ENCODE data around the gene UAP1. TPM values are rescaled to one million over a fixed set of nuclear protein-coding genes. Genes with fewer than 3 reads are reported as not detected.

Gene UAP1
- total RNA-seq, 3 donors from 2014 or later = 123 to 190 (median 128) TPM

DNA sequence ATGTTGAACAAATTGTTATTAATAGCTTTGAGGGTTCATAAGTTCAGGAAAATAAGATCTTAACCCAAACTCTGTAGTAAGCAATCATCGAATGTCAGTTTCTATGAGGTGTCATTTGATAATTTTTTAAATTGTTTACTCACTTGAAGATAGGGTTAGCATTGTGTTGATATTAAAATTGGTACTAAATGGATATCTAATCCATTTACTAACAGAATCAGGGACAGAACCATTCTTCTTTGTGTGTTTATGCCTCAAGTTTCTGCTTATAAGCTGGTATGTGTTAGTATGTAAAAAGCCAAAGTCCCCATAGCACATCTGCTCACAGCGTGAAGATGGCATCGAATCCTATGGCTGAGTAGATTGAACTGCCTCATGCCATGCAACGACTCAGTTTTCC lies 84.1 kb downstream of the UAP1 start:
- Histone ChIP-seq H3K27ac (no peak overlapping the region), H3K9me3 (no peaks in the 10 kb centered on the region), H3K36me3 (no peaks in the 10 kb centered on the region), H3K4me3 (no peak overlapping the region), H3K27me3 (no peaks in the 10 kb centered on the region), H3K4me1 (no peaks in the 10 kb centered on the region)
- no peak for DNase-seq (ENCODE audit: low spot score in 2 of 2)
- intact Hi-C loops (cut with DNase I; ENCODE audit: low total_unique reads) = no loop called here
- TF ChIP-seq POLR2AphosphoS5 (IDR thresholded peaks at IDR 0.05) = no peak
- TF ChIP-seq POLR2A (IDR thresholded peaks at IDR 0.05) = no peak
- TF ChIP-seq, protein P1, sequence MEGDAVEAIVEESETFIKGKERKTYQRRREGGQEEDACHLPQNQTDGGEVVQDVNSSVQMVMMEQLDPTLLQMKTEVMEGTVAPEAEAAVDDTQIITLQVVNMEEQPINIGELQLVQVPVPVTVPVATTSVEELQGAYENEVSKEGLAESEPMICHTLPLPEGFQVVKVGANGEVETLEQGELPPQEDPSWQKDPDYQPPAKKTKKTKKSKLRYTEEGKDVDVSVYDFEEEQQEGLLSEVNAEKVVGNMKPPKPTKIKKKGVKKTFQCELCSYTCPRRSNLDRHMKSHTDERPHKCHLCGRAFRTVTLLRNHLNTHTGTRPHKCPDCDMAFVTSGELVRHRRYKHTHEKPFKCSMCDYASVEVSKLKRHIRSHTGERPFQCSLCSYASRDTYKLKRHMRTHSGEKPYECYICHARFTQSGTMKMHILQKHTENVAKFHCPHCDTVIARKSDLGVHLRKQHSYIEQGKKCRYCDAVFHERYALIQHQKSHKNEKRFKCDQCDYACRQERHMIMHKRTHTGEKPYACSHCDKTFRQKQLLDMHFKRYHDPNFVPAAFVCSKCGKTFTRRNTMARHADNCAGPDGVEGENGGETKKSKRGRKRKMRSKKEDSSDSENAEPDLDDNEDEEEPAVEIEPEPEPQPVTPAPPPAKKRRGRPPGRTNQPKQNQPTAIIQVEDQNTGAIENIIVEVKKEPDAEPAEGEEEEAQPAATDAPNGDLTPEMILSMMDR (IDR thresholded peaks at IDR 0.05) = no peak

DNA sequence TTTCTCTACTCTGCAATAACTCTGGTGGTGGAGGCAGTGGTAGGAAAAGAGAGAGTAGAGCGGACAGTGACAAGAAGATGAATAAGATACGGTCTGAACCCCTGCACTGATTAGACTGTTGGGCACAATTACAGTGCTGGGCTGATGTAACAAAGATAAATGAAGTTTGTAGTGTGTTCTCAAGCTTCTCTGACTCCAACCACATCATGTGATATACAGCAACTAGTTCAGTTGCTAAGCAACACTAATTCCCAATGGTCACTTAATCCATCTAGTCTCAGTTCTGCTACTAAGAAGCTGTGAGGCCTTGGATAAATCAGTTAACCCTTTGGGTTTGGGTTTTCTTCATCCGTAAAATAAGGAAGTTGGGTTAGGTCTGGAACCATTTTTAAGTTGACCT lies 88.1 kb downstream of the UAP1 start:
- Histone ChIP-seq H3K9me3 (no peaks in the 10 kb centered on the region), H3K4me1 (no peaks in the 10 kb centered on the region), H3K36me3 (no peaks in the 10 kb centered on the region), H3K4me3 (no peak overlapping the region), H3K27ac (no peak overlapping the region), H3K27me3 (no peaks in the 10 kb centered on the region)
- TF ChIP-seq POLR2A (IDR thresholded peaks at IDR 0.05) (no peak), POLR2AphosphoS5 (IDR thresholded peaks at IDR 0.05) (no peak)
- TF ChIP-seq, protein P1 (IDR thresholded peaks at IDR 0.05) = no peak
- intact Hi-C loops (cut with DNase I; ENCODE audit: low total_unique reads) = no loop called here
- no peak for DNase-seq (ENCODE audit: low spot score in 2 of 2)

Other genes with a start within 250 kb of the UAP1 start
- gene SPATA46, start 184.9 kb upstream of the UAP1 start, total RNA-seq = not detected
- 10 to 100 TPM in 2 of 3 donors, 1 to 10 TPM in 1; 4.2 to 21.1 (median 13.8) TPM for gene C1orf226, start 180.0 kb upstream of the UAP1 start, total RNA-seq
- under 1 TPM in 1 of 3 donors, not detected in 2; 0.33 TPM for gene SH2D1B, start 149.6 kb upstream of the UAP1 start, total RNA-seq
- 10 to 100 TPM; 44.9 to 68.9 (median 63.8) TPM for gene UHMK1, start 63.9 kb upstream of the UAP1 start, total RNA-seq
- gene DDR2, start 70.7 kb downstream of the UAP1 start, total RNA-seq = 100 to 1,000 TPM in 1 of 3 donors, 10 to 100 TPM in 2; 41.9 to 238 (median 47.2) TPM
- gene HSD17B7, start 229.0 kb downstream of the UAP1 start, total RNA-seq = 10 to 100 TPM; 10.2 to 35.4 (median 22.9) TPM